HEK293 (cell line): ENCODE results near the gene ELN.

Experiments
- CTCF ChIA-PET: fragments of 350-600 bp; formaldehyde crosslinking; extraction: SDS; loops from one replicate; lab custom pipeline; 2021; ENCODE audit warnings: antibody characterized with exemption; lab: Yijun Ruan, JAX
- POLR2A ChIA-PET: fragments of 300-600 bp; formaldehyde crosslinking; extraction: SDS; loops from one replicate; lab custom pipeline; 2020; ENCODE audit warnings: antibody characterized with exemption, inconsistent platforms; lab: Yijun Ruan, JAX
- H3K27ac ChIP-seq: fragments of 200-500 bp; sonication (Bioruptor generic); 2 replicates; pipeline ENCODE4 v1.5.1; 2014; ENCODE audit warnings: low read depth, low read length, control low read depth, inconsistent platforms; ENCODE audit errors: extremely low read depth
- H3K36me3 ChIP-seq, 2 experiments: fragments of 200-500 bp in 1 of 2; sonication (Bioruptor generic) in 1 of 2; 1 replicate in 1 of 2; 2 replicates in 1 of 2; pipeline ENCODE4 v1.5.1; 2014 to 2017; ENCODE audit warnings: inconsistent platforms in 2 of 2, low read length in 2 of 2; ENCODE audit not compliant: control insufficient read depth in 2 of 2, insufficient read depth in 1 of 2
- H3K4me1 ChIP-seq: fragments of 200-500 bp; sonication (Bioruptor generic); 2 replicates; pipeline ENCODE4 v1.5.1; 2014; ENCODE audit warnings: mild to moderate bottlenecking, low read length, inconsistent platforms; ENCODE audit not compliant: control insufficient read depth, insufficient read depth
- H3K4me3 ChIP-seq: 2 replicates; pipeline ENCODE4 v1.5.1; 2011; ENCODE audit warnings: low read depth, mild to moderate bottlenecking, control low read depth, low read length, moderate library complexity
- H3K9me3 ChIP-seq: fragments of 200-500 bp; sonication (Bioruptor generic); 2 replicates; pipeline ENCODE4 v1.5.1; 2014; ENCODE audit warnings: low read depth, low read length, inconsistent platforms; ENCODE audit not compliant: control insufficient read depth, insufficient read depth
- KLF1 ChIP-seq: fragments of 450-650 bp; formaldehyde crosslinking; IDR thresholded peaks from 2 replicates; pipeline ENCODE4 v1.5.1; 2016; ENCODE audit warnings: missing biosample characterization, missing genetic modification characterization
- KLF10 ChIP-seq: fragments of 450-650 bp; IDR thresholded peaks from 2 replicates; pipeline ENCODE4 v1.5.1; 2018; ENCODE audit warnings: missing biosample characterization, mild to moderate bottlenecking, missing genetic modification characterization
- PRDM1 ChIP-seq: fragments of 450-650 bp; formaldehyde crosslinking; IDR thresholded peaks from 2 replicates; pipeline ENCODE4; 2016; ENCODE audit warnings: missing biosample characterization, missing genetic modification characterization
- TCF7L2 ChIP-seq: IDR thresholded peaks from 2 replicates; pipeline ENCODE4 v1.6.1; 2011; ENCODE audit warnings: low read depth, mild to moderate bottlenecking, inconsistent platforms, low read length, moderate library complexity, borderline replicate concordance
- ZFP41 ChIP-seq: fragments of 450-650 bp; formaldehyde crosslinking; IDR thresholded peaks from 2 replicates; pipeline ENCODE4 v1.5.1; 2016; ENCODE audit warnings: missing biosample characterization, missing genetic modification characterization, borderline replicate concordance
- ZNF138 ChIP-seq: fragments of 450-650 bp; formaldehyde crosslinking; IDR thresholded peaks from 2 replicates; pipeline ENCODE4 v1.5.1; 2016; ENCODE audit warnings: missing biosample characterization, missing genetic modification characterization, borderline replicate concordance
- ZNF366 ChIP-seq: fragments of 450-650 bp; formaldehyde crosslinking; conservative IDR thresholded peaks from 2 replicates; pipeline ENCODE4 v1.5.1; 2016; ENCODE audit warnings: missing biosample characterization, missing genetic modification characterization
- ZNF37A ChIP-seq: fragments of 450-650 bp; IDR thresholded peaks from 2 replicates; pipeline ENCODE4 v1.5.1; 2018; ENCODE audit warnings: missing biosample characterization, missing genetic modification characterization
- ZNF571 ChIP-seq: fragments of 450-650 bp; formaldehyde crosslinking; IDR thresholded peaks from 2 replicates; pipeline ENCODE4 v1.5.0; 2017; ENCODE audit warnings: missing biosample characterization, missing genetic modification characterization
- ZNF585B ChIP-seq: fragments of 450-650 bp; formaldehyde crosslinking; IDR thresholded peaks from 2 replicates; pipeline ENCODE4 v1.5.1; 2016; ENCODE audit warnings: missing biosample characterization, missing genetic modification characterization
- ZNF654 ChIP-seq: fragments of 450-650 bp; formaldehyde crosslinking; IDR thresholded peaks from 2 replicates; pipeline ENCODE4 v1.5.1; 2016; ENCODE audit warnings: low read depth, missing biosample characterization, missing genetic modification characterization
- ZNF791 ChIP-seq: fragments of 450-650 bp; formaldehyde crosslinking; IDR thresholded peaks from 2 replicates; pipeline ENCODE4 v1.5.1; 2016; ENCODE audit warnings: missing biosample characterization, missing genetic modification characterization
- ZNF843 ChIP-seq: fragments of 450-650 bp; formaldehyde crosslinking; IDR thresholded peaks from 2 replicates; pipeline ENCODE4 v1.5.1; 2016; ENCODE audit warnings: missing biosample characterization, missing genetic modification characterization
- TF ChIP-seq, protein P1 (sequence below): fragments of 450-650 bp; formaldehyde crosslinking; IDR thresholded peaks from 2 replicates; pipeline ENCODE4 v1.5.1; 2016; ENCODE audit warnings: missing biosample characterization, missing genetic modification characterization
- TF ChIP-seq, protein P2 (sequence below): fragments of 450-650 bp; formaldehyde crosslinking; IDR thresholded peaks from 2 replicates; pipeline ENCODE4 v1.5.1; 2016; ENCODE audit warnings: missing biosample characterization, missing genetic modification characterization
- TF ChIP-seq, protein P3 (sequence below): fragments of 450-650 bp; formaldehyde crosslinking; IDR thresholded peaks from 2 replicates; pipeline ENCODE4 v1.5.1; 2016; ENCODE audit warnings: missing biosample characterization, missing genetic modification characterization
- TF ChIP-seq, protein P4 (sequence below): fragments of 450-650 bp; formaldehyde crosslinking; IDR thresholded peaks from 2 replicates; pipeline ENCODE4 v1.5.1; 2016; ENCODE audit warnings: missing biosample characterization, missing genetic modification characterization
- TF ChIP-seq, protein P5 (sequence below): fragments of 450-650 bp; formaldehyde crosslinking; IDR thresholded peaks from 2 replicates; pipeline ENCODE4 v1.5.1; 2016; ENCODE audit warnings: missing biosample characterization, missing genetic modification characterization, borderline replicate concordance

The ELN gene

DNA sequence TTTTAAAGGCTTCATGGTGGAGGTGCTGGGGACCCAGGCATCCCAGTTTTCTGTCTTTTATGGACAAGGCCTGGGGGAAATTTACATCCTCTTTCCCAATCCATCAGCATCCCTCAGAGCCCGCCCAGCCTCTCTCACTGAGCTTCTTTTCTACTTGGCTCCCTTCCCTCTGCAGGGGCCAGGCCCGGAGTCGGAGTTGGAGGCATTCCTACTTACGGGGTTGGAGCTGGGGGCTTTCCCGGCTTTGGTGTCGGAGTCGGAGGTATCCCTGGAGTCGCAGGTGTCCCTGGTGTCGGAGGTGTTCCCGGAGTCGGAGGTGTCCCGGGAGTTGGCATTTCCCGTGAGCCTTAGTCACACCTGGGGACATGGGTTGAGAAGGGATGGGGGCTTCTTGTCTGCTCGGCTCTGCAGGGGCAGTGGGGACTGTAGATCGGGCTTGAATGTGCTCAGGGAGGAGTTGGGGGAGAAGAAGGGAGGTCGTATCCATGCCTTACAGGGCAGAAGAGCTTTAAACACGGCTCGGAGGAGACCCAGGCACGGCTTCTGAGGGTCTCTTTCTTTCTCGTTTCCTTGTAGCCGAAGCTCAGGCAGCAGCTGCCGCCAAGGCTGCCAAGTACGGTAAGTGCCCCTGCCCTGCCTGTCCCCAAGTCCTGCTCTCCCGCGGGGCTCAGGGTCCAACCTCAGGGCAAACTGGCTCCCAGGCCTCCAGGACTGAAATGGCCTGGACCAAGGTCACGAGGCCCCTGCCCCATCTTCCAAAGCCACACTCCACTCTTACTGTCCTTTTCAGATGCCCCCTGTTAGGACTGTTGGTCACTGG lies 28.3 kb downstream of the ELN start:
- TF ChIP-seq ZFP41 (tag by site-specific recombination) = no peak
- TF ChIP-seq, protein P1, sequence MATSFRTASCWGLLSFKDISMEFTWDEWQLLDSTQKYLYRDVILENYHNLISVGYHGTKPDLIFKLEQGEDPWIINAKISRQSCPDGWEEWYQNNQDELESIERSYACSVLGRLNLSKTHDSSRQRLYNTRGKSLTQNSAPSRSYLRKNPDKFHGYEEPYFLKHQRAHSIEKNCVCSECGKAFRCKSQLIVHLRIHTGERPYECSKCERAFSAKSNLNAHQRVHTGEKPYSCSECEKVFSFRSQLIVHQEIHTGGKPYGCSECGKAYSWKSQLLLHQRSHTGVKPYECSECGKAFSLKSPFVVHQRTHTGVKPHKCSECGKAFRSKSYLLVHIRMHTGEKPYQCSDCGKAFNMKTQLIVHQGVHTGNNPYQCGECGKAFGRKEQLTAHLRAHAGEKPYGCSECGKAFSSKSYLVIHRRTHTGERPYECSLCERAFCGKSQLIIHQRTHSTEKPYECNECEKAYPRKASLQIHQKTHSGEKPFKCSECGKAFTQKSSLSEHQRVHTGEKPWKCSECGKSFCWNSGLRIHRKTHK (tag by site-specific recombination) = no peak
- TF ChIP-seq ZNF571 (tag by site-specific recombination) = no peak
- TF ChIP-seq, protein P2, sequence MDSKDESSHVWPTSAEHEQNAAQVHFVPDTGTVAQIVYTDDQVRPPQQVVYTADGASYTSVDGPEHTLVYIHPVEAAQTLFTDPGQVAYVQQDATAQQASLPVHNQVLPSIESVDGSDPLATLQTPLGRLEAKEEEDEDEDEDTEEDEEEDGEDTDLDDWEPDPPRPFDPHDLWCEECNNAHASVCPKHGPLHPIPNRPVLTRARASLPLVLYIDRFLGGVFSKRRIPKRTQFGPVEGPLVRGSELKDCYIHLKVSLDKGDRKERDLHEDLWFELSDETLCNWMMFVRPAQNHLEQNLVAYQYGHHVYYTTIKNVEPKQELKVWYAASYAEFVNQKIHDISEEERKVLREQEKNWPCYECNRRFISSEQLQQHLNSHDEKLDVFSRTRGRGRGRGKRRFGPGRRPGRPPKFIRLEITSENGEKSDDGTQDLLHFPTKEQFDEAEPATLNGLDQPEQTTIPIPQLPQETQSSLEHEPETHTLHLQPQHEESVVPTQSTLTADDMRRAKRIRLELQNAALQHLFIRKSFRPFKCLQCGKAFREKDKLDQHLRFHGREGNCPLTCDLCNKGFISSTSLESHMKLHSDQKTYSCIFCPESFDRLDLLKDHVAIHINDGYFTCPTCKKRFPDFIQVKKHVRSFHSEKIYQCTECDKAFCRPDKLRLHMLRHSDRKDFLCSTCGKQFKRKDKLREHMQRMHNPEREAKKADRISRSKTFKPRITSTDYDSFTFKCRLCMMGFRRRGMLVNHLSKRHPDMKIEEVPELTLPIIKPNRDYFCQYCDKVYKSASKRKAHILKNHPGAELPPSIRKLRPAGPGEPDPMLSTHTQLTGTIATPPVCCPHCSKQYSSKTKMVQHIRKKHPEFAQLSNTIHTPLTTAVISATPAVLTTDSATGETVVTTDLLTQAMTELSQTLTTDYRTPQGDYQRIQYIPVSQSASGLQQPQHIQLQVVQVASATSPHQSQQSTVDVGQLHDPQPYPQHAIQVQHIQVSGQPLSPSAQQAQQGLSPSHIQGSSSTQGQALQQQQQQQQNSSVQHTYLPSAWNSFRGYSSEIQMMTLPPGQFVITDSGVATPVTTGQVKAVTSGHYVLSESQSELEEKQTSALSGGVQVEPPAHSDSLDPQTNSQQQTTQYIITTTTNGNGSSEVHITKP (tag by site-specific recombination) = no peak
- TF ChIP-seq ZNF585B = no peak
- TF ChIP-seq, all 188 proteins: peak for 0
- Histone ChIP-seq H3K27ac (no peak overlapping the region), H3K4me1 (no peaks in the 10 kb centered on the region), H3K9me3 (no peaks in the 10 kb centered on the region), H3K4me3 (no peak overlapping the region), H3K36me3 (no peaks in the 10 kb centered on the region)
- CTCF ChIA-PET = interaction anchor here (0.6 to 2.2 kb wide), 5 partner anchors 30 to 132 kb away, joined by 3 to 6 read pairs (median 5); no protein-coding TSS in a partner anchor
- POLR2A ChIA-PET = no interaction called here

DNA sequence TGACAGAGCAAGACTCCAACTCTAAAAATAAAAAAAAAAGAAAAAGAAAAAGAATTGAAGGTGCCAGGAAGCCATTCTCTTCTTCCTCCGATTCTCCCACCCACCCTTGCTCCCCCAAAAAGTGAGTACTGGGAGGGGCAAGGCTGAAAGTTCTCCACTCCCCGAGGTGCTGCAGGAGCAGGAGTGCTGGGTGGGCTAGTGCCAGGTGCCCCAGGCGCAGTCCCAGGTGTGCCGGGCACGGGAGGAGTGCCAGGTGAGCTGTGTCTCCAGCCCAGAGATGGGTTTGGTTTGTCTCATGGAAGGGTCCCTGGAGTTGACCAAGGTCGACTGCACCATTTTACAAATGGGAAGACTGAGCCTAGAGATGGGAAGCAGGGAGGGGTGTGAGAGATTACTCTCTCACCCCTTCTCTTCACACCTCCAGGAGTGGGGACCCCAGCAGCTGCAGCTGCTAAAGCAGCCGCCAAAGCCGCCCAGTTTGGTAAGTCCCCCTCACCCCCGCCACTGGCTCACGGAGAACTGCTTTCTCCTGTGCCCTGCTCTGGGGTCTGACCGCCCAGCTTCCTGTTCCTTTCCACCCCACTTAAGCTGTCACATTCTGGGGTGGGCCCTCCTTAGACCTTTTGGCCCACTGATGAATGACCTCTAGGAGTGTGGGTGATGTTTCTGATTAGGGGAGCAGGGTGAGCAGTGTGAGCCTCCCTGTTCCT lies 29.4 kb downstream of the ELN start:
- Histone ChIP-seq H3K36me3 (no peaks in the 10 kb centered on the region), H3K27ac (no peak overlapping the region), H3K9me3 (no peaks in the 10 kb centered on the region), H3K4me1 (no peaks in the 10 kb centered on the region), H3K4me3 (no peak overlapping the region)
- POLR2A ChIA-PET = no interaction called here
- CTCF ChIA-PET = interaction anchor here (0.7 to 2.0 kb wide), 4 partner anchors 10 to 114 kb away, joined by 5 to 6 read pairs (median 5); no protein-coding TSS in a partner anchor
- TF ChIP-seq ZNF366 (tag by site-specific recombination) (no peak), KLF1 (tag by site-specific recombination) (no peak), TCF7L2 (no peak), KLF10 (tag by site-specific recombination) (no peak), ZNF138 (no peak), ZNF843 (no peak), ZNF654 (no peak), ZNF791 (tag by site-specific recombination) (no peak), ZNF37A (no peak), PRDM1 (tag by site-specific recombination) (no peak)
- TF ChIP-seq, protein P3, sequence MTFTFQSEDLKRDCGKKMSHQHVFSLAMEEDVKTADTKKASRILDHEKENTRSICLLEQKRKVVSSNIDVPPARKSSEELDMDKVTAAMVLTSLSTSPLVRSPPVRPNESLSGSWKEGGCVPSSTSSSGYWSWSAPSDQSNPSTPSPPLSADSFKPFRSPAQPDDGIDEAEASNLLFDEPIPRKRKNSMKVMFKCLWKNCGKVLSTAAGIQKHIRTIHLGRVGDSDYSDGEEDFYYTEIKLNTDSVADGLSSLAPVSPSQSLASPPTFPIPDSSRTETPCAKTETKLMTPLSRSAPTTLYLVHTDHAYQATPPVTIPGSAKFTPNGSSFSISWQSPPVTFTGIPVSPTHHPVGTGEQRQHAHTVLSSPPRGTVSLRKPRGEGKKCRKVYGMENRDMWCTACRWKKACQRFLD (tag by site-specific recombination) = no peak
- TF ChIP-seq, protein P4, sequence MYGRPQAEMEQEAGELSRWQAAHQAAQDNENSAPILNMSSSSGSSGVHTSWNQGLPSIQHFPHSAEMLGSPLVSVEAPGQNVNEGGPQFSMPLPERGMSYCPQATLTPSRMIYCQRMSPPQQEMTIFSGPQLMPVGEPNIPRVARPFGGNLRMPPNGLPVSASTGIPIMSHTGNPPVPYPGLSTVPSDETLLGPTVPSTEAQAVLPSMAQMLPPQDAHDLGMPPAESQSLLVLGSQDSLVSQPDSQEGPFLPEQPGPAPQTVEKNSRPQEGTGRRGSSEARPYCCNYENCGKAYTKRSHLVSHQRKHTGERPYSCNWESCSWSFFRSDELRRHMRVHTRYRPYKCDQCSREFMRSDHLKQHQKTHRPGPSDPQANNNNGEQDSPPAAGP (tag by site-specific recombination) = no peak
- TF ChIP-seq, protein P5, sequence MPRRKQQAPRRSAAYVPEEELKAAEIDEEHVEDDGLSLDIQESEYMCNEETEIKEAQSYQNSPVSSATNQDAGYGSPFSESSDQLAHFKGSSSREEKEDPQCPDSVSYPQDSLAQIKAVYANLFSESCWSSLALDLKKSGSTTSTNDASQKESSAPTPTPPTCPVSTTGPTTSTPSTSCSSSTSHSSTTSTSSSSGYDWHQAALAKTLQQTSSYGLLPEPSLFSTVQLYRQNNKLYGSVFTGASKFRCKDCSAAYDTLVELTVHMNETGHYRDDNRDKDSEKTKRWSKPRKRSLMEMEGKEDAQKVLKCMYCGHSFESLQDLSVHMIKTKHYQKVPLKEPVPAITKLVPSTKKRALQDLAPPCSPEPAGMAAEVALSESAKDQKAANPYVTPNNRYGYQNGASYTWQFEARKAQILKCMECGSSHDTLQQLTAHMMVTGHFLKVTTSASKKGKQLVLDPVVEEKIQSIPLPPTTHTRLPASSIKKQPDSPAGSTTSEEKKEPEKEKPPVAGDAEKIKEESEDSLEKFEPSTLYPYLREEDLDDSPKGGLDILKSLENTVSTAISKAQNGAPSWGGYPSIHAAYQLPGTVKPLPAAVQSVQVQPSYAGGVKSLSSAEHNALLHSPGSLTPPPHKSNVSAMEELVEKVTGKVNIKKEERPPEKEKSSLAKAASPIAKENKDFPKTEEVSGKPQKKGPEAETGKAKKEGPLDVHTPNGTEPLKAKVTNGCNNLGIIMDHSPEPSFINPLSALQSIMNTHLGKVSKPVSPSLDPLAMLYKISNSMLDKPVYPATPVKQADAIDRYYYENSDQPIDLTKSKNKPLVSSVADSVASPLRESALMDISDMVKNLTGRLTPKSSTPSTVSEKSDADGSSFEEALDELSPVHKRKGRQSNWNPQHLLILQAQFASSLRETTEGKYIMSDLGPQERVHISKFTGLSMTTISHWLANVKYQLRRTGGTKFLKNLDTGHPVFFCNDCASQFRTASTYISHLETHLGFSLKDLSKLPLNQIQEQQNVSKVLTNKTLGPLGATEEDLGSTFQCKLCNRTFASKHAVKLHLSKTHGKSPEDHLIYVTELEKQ = no peak
